Tibial nerve (tissue), 4 donors: ENCODE data around the gene SVIL.

ENCODE experiments used
- CTCF ChIP-seq, 5 experiments: fragments of 200-600 bp in 3 of 5; fragments of 450-650 bp in 2 of 5; sonication (generic) in 3 of 5; IDR thresholded peaks; one replicate each; pipeline ENCODE4 v1.5.1; 2016 to 2019; ENCODE audit warnings: antibody characterized with exemption in 5 of 5, mild to moderate bottlenecking in 3 of 5, moderate library complexity in 2 of 5
- EP300 ChIP-seq, 2 donors: sonication (generic); formaldehyde crosslinking; IDR thresholded peaks; one replicate each; pipeline ENCODE4 v1.6.1; 2017; ENCODE audit warnings: antibody characterized with exemption in 2 of 2, mild to moderate bottlenecking in 1 of 2
- POLR2A ChIP-seq, 2 donors: fragments of 450-650 bp; IDR thresholded peaks; one replicate each; pipeline ENCODE4 v1.6.1; 2017; ENCODE audit warnings: antibody characterized with exemption in 2 of 2, mild to moderate bottlenecking in 2 of 2, moderate library complexity in 2 of 2

DNA sequence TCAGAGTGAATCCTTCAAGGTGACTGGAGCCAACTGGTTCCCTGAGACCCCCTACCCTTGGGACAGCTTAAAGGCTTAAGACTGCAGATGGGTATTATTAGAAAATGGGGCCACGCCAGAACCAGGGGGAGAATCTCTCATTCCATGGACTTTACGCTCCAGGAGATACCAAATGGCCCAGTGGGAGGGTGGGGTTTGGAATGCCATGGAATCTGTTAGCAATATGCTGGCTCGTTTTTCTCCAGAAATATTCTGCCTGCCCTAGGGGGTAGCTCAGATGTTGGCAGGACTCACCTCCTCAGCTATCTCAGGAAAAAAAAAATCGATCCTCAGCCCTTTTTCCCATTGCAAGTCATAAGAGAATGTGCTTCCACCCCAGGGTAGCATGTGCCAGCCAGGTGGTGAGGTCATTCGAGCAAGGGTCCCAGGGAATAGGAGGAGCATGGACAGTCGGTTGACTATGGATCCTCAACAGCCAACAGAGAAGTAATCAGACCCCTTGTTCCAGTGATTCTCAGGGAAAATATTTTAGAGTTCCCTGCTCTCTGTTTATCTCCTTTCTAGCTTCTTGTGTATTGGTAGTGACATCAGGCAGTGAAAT, 22.9 kb downstream of the SVIL start:
- TF ChIP-seq CTCF (IDR thresholded peaks at IDR 0.05) (no peak), EP300 (IDR thresholded peaks at IDR 0.05) (no peak), POLR2A (IDR thresholded peaks at IDR 0.05) (no peak)
